Measurements from ENCODE around the gene ZNF335.
A peak's percentile ranks its signal among the peaks of the same experiment; 100 is the strongest.
"Not testable (repeated sequence)": the region's sequence is repeated elsewhere in the genome, so short reads cannot be mapped to it uniquely, and the experiment has no call there.

The ZNF335 gene

GRCh38 chr20:45934046-45934585 is 37.9 kb downstream of the ZNF335 start:
- DNase-seq (ENCODE audit: low read depth in 3 of 3), result no peak

- DNase-seq (ENCODE audit: low read depth in 3 of 3), result peak in 2 of 3 donors; percentile 38 to 55
Measured at GRCh38 chr20:45933266-45934045, 38.5 kb downstream of the ZNF335 start.

- DNase-seq (ENCODE audit: low read depth in 3 of 3), result not testable (repeated sequence)
Measured at GRCh38 chr20:45931680-45932079, 40.3 kb downstream of the ZNF335 start.

- DNase-seq (ENCODE audit: low read depth in 3 of 3), result no peak
Measured at GRCh38 chr20:45927071-45927878, 44.7 kb downstream of the ZNF335 start.

GRCh38 chr20:45926731-45927070 is 45.3 kb downstream of the ZNF335 start:
- no peak for DNase-seq (ENCODE audit: low read depth in 3 of 3)

GRCh38 chr20:45925821-45926506 is 46.0 kb downstream of the ZNF335 start:
- DNase-seq (ENCODE audit: low read depth in 3 of 3), result no peak

GRCh38 chr20:45924391-45925261 is 47.4 kb downstream of the ZNF335 start:
- no peak for DNase-seq (ENCODE audit: low read depth in 3 of 3)

- DNase-seq (ENCODE audit: low read depth in 3 of 3), result no peak
Measured at GRCh38 chr20:45921337-45922189, 50.4 kb downstream of the ZNF335 start.

- no peak for DNase-seq (ENCODE audit: low read depth in 3 of 3)
Measured at GRCh38 chr20:45920462-45921336, 51.3 kb downstream of the ZNF335 start.

- DNase-seq (ENCODE audit: low read depth in 3 of 3), result no peak
Measured at GRCh38 chr20:45919542-45920399, 52.2 kb downstream of the ZNF335 start.

GRCh38 chr20:45918779-45919537 is 53.0 kb downstream of the ZNF335 start:
- no peak for DNase-seq (ENCODE audit: low read depth in 3 of 3)

GRCh38 chr20:45918182-45918737 is 53.7 kb downstream of the ZNF335 start:
- no peak for DNase-seq (ENCODE audit: low read depth in 3 of 3)

GRCh38 chr20:45917790-45918141 is 54.2 kb downstream of the ZNF335 start:
- DNase-seq (ENCODE audit: low read depth in 3 of 3), result no peak

GRCh38 chr20:45913116-45913515 is 58.9 kb downstream of the ZNF335 start:
- DNase-seq (ENCODE audit: low read depth in 3 of 3), result no peak

GRCh38 chr20:45912344-45912682 is 59.7 kb downstream of the ZNF335 start:
- DNase-seq (ENCODE audit: low read depth in 3 of 3), result no peak

- DNase-seq (ENCODE audit: low read depth in 3 of 3), result no peak
Measured at GRCh38 chr20:45911486-45912343, 60.3 kb downstream of the ZNF335 start, which contains the start of gene PLTP. Gene PLTP (minus strand): TSS chr20:45912155. CDS start chr20:45911452, 703 bp downstream.

Data from stimulated activated CD4-positive, alpha-beta T cell treated with anti-CD3 and anti-CD28 coated beads, TNF-alpha, amount 100 ng/mL, for 48 hours (primary cell).